OCI-LY3 (cell line): ENCODE results near the gene AGTR1.

Experiments used
- H2AFZ ChIP-seq: fragments of 200-600, 300-600 bp; shearing (Covaris generic); 2 replicates; pipeline ENCODE4 v1.6.0; 2014; ENCODE audit warnings: antibody characterized with exemption, low read depth, low read length
- H3K27ac ChIP-seq: fragments of 200-600, 300-600 bp; sonication (generic); 2 replicates; pipeline ENCODE4 v1.5.1; 2014; ENCODE audit warnings: mild to moderate bottlenecking, low read length, moderate library complexity, mixed read lengths
- H3K27me3 ChIP-seq: fragments of 200-600, 300-600 bp; sonication (generic); 2 replicates; pipeline ENCODE4 v1.6.1; 2014; ENCODE audit warnings: low read depth, low read length, mixed read lengths
- H3K36me3 ChIP-seq: fragments of 200-600, 300-600 bp; sonication (generic); replicated peaks from 2 replicates; pipeline ENCODE3; 2014; ENCODE audit warnings: low read depth, low read length, mixed read lengths
- H3K4me1 ChIP-seq: fragments of 300-600, 200-600 bp; sonication (generic); 2 replicates; pipeline ENCODE4 v1.6.1; 2014; ENCODE audit warnings: low read length, mixed read lengths
- H3K4me2 ChIP-seq: fragments of 200-600, 300-600 bp; sonication (generic); 2 replicates; pipeline ENCODE4 v1.6.1; 2014; ENCODE audit warnings: low read length, mixed read lengths
- H3K4me3 ChIP-seq: fragments of 300-600, 200-600 bp; sonication (generic); 2 replicates; pipeline ENCODE4 v1.5.1; 2014; ENCODE audit warnings: antibody characterized with exemption, mild to moderate bottlenecking, low read length, moderate library complexity
- H3K79me2 ChIP-seq: fragments of 300-600, 200-600 bp; shearing (Covaris generic); 2 replicates; pipeline ENCODE4 v1.6.1; 2014; ENCODE audit warnings: mild to moderate bottlenecking, low read length, mixed read lengths
- H3K9ac ChIP-seq: fragments of 300-600, 200-600 bp; shearing (Covaris generic); 2 replicates; pipeline ENCODE4 v1.6.0; 2014; ENCODE audit warnings: mild to moderate bottlenecking, low read length, moderate library complexity
- H3K9me3 ChIP-seq: fragments of 200-600, 300-600 bp; shearing (Covaris generic); 2 replicates; pipeline ENCODE4 v1.6.1; 2014; ENCODE audit warnings: low read length, mixed read lengths; ENCODE audit not compliant: insufficient read depth
- H4K20me1 ChIP-seq: fragments of 200-600, 300-600 bp; sonication (generic); 2 replicates; pipeline ENCODE4 v1.6.1; 2016; ENCODE audit warnings: low read length, mixed read lengths; ENCODE audit not compliant: insufficient read depth
- CTCF ChIP-seq: fragments of 200-600, 300-600 bp; sonication (generic); IDR thresholded peaks from 2 replicates; pipeline ENCODE4 v1.5.1; 2014; ENCODE audit warnings: antibody characterized with exemption, low read length, low read depth
- EZH2phosphoT487 ChIP-seq: fragments of 200-600 bp; shearing (Covaris generic); IDR thresholded peaks from 2 replicates; pipeline ENCODE4 v1.6.1; 2018; ENCODE audit warnings: antibody characterized with exemption, mixed run types, low read depth

AGTR1 gene

GRCh38 chr3:148789906-148790305 is 92.2 kb downstream of the AGTR1 start:
- Histone ChIP-seq H3K4me3 (no peak overlapping the region), H3K27ac (no peak overlapping the region), H3K79me2 (no peaks in the 10 kb centered on the region), H3K9me3 (no peaks in the 10 kb centered on the region), H4K20me1 (no peaks in the 10 kb centered on the region), H3K36me3 (no peaks in the 10 kb centered on the region), H2AFZ (no peak overlapping the region), H3K4me1 (no peaks in the 10 kb centered on the region), H3K4me2 (no peak overlapping the region), H3K27me3 (no peaks in the 10 kb centered on the region), H3K9ac (no peak overlapping the region)
- TF ChIP-seq CTCF (no peak), EZH2phosphoT487 (no peak)

- H3K9ac ChIP-seq, result no peak overlapping the region
- H3K27ac ChIP-seq, result no peak overlapping the region
- H3K79me2 ChIP-seq, result no peaks in the 10 kb centered on the region
- H3K36me3 ChIP-seq, result no peaks in the 10 kb centered on the region
- no peak overlapping the region for H3K4me3 ChIP-seq
- no peaks in the 10 kb centered on the region for H4K20me1 ChIP-seq
- H3K9me3 ChIP-seq, result no peaks in the 10 kb centered on the region
- H3K4me2 ChIP-seq, result no peak overlapping the region
- TF ChIP-seq CTCF, result no peak
- no peak for TF ChIP-seq EZH2phosphoT487
- no peak overlapping the region for H2AFZ ChIP-seq
- no peaks in the 10 kb centered on the region for H3K27me3 ChIP-seq
- no peaks in the 10 kb centered on the region for H3K4me1 ChIP-seq
These were observed 92.7 kb downstream of the AGTR1 start for GRCh38 chr3:148790370-148790769.

- no peak overlapping the region for H2AFZ ChIP-seq
- no peaks in the 10 kb centered on the region for H3K27me3 ChIP-seq
- H3K4me1 ChIP-seq, result no peaks in the 10 kb centered on the region
- no peak overlapping the region for H3K27ac ChIP-seq
- H4K20me1 ChIP-seq, result no peaks in the 10 kb centered on the region
- H3K79me2 ChIP-seq, result no peaks in the 10 kb centered on the region
- no peak overlapping the region for H3K9ac ChIP-seq
- no peaks in the 10 kb centered on the region for H3K36me3 ChIP-seq
- no peak overlapping the region for H3K4me3 ChIP-seq
- no peaks in the 10 kb centered on the region for H3K9me3 ChIP-seq
- no peak for TF ChIP-seq CTCF
- TF ChIP-seq EZH2phosphoT487, result no peak
- H3K4me2 ChIP-seq, result no peak overlapping the region
These were observed 93.4 kb downstream of the AGTR1 start for GRCh38 chr3:148790851-148791735.

GRCh38 chr3:148791920-148792319 is 94.2 kb downstream of the AGTR1 start:
- Histone ChIP-seq H3K4me3 (no peak overlapping the region), H3K9me3 (no peaks in the 10 kb centered on the region), H4K20me1 (no peaks in the 10 kb centered on the region), H3K36me3 (no peaks in the 10 kb centered on the region), H3K79me2 (no peaks in the 10 kb centered on the region), H2AFZ (no peak overlapping the region), H3K9ac (no peak overlapping the region), H3K4me1 (no peaks in the 10 kb centered on the region), H3K4me2 (no peak overlapping the region), H3K27me3 (no peaks in the 10 kb centered on the region), H3K27ac (no peak overlapping the region)
- no peak for TF ChIP-seq EZH2phosphoT487
- no peak for TF ChIP-seq CTCF
